ENCODE measurements around the gene SLC37A4. TPM values are rescaled to one million over a fixed set of nuclear protein-coding genes. Genes with fewer than 3 reads are reported as not detected.

The SLC37A4 gene
- total and polyA plus RNA-seq, 2 of the 13 experiments (the other 11 are each of a cell fraction or from before 2014, with no cell fraction given), result 43.0 to 56.1 TPM

- TF ChIP-seq ZNF407 (CRISPR knock-in tag; IDR thresholded peaks at IDR 0.05; ENCODE audit: not compliant biosample characterization) (no peak), SALL1 (CRISPR knock-in tag; IDR thresholded peaks at IDR 0.05) (peak; percentile 67; the same call in 1 of the 2 replicates), ZNF580 (CRISPR knock-in tag; IDR thresholded peaks at IDR 0.05; ENCODE audit: borderline replicate concordance, low read depth) (peak; percentile 30), ZBTB34 (CRISPR knock-in tag; IDR thresholded peaks at IDR 0.05) (no peak), ZNF878 (CRISPR knock-in tag; IDR thresholded peaks at IDR 0.05) (no peak), KIAA2018 (CRISPR knock-in tag; IDR thresholded peaks at IDR 0.05; ENCODE audit: borderline replicate concordance) (no peak), FIP1L1 (IDR thresholded peaks at IDR 0.05; ENCODE audit: borderline replicate concordance, insufficient read depth, low read depth, low read length) (no peak), TP53 (CRISPR knock-in tag; conservative IDR thresholded peaks at IDR 0.05) (no peak; the same call in 1 of the 2 replicates), TEAD2 (CRISPR knock-in tag; IDR thresholded peaks at IDR 0.05) (no peak)
Measured at GRCh38 chr11:119067371-119068222, 36.9 kb upstream of the SLC37A4 start, which contains the start of gene VPS11 (continued).

All from HepG2 (cell line).